GM12874 (cell line): ENCODE data around the gene PI4KA.

Source experiments
- CTCF ChIP-seq: IDR thresholded peaks from 2 replicates; pipeline ENCODE4 v1.5.1; 2011; ENCODE audit warnings: low read depth, mild to moderate bottlenecking, control low read depth, low read length, moderate library complexity; ENCODE audit not compliant: insufficient read depth

The PI4KA gene

GRCh38 chr22:20869234-20869633, 10.6 kb upstream of the PI4KA start:
- no peak for TF ChIP-seq CTCF

- no peak for TF ChIP-seq CTCF
These were observed 9.7 kb upstream of the PI4KA start for GRCh38 chr22:20868025-20868962.

- no peak for TF ChIP-seq CTCF
These were observed 8.8 kb upstream of the PI4KA start for GRCh38 chr22:20867179-20868024.

- TF ChIP-seq CTCF: no peak
These were observed 8.1 kb upstream of the PI4KA start for GRCh38 chr22:20866736-20867135.

GRCh38 chr22:20865875-20866445, 7.3 kb upstream of the PI4KA start:
- TF ChIP-seq CTCF: no peak

GRCh38 chr22:20865331-20865730, 6.7 kb upstream of the PI4KA start:
- TF ChIP-seq CTCF: no peak
